CD4-positive, alpha-beta T cell treated with Interleukin-6 at 100 ng/mL for 8 hours (primary cell): ENCODE measurements around the gene SETD4.

Source experiments
- DNase-seq: peaks from one replicate; pipeline ENCODE4 v3.0.0-alpha.2; 2020; ENCODE audit warnings: mixed read lengths, low spot score

The SETD4 gene

GRCh38 chr21:36045993-36046392 lies 14.3 kb downstream of the SETD4 start:
- no peak for DNase-seq

DNA sequence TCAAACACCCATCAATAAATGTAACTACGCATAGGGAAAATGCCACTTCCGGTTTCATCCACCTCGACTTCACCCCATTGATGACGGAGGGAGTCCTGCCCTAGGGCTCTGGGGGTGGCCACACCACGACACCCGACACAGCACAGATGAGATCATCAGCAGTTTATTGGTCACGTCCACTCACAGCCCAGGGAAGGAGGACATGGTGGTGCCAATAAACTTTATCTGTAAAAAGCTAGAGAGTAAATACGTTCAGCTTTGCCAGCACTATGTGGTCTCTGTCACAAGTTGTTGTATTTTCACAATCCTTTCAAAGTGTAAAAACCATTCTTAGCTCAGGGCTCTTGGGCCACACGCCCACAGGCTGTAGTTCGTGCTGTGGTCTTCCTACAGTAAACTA lies 16.3 kb downstream of the SETD4 start:
- DNase-seq, result no peak

- no peak for DNase-seq
Observed at GRCh38 chr21:36041910-36042309, 18.4 kb downstream of the SETD4 start.

GRCh38 chr21:36040389-36040788 lies 19.9 kb downstream of the SETD4 start:
- DNase-seq, result no peak

DNA sequence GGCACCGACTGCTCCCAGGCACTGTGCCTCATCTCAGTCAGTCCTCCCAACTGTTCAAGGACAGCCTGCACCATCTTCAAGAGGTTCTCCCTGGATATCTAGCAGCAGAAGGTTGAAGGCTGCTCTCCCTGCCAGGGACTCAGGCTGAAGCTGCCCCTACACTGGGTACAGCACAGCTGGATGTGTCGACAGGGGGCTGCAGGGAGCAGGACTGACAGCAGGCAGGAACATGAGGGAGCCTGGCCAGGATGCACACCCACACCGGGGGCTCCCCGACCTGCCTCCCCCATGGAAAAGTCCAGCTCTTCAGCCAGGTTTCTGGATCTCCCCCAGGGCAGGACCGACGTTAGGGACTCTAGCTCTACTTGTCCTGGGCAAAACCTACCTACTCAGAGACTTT lies 20.5 kb downstream of the SETD4 start:
- no peak for DNase-seq

- DNase-seq, result no peak
Observed at GRCh38 chr21:36038701-36039497, 21.4 kb downstream of the SETD4 start.

DNA sequence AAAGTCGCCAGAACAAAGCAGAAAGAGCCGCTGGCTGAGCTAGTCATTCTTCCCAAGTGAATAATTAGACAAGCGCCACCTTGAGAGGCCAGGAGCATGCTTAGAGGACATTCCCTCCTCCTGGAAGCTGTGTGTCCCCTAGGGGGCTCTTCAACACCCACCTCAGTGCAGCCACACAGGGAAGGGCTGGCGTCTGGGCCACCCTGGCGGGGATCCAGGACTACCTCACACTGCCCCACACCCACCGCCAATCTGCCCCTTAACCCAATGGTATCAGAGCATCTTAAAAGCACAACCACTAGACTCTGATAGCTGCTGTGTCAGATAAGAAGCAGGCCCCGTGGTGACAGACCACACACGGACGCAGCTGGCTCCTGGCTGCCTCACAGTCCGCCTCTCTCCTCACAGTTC lies 24.9 kb downstream of the SETD4 start:
- no peak for DNase-seq

- no peak for DNase-seq
Observed at GRCh38 chr21:36034211-36034913, 26.0 kb downstream of the SETD4 start.

- DNase-seq, result no peak
Observed at GRCh38 chr21:36032647-36033406, 27.5 kb downstream of the SETD4 start.

GRCh38 chr21:36030581-36031189 lies 29.6 kb downstream of the SETD4 start:
- no peak for DNase-seq

GRCh38 chr21:36029309-36029708 lies 31.0 kb downstream of the SETD4 start:
- no peak for DNase-seq

DNA sequence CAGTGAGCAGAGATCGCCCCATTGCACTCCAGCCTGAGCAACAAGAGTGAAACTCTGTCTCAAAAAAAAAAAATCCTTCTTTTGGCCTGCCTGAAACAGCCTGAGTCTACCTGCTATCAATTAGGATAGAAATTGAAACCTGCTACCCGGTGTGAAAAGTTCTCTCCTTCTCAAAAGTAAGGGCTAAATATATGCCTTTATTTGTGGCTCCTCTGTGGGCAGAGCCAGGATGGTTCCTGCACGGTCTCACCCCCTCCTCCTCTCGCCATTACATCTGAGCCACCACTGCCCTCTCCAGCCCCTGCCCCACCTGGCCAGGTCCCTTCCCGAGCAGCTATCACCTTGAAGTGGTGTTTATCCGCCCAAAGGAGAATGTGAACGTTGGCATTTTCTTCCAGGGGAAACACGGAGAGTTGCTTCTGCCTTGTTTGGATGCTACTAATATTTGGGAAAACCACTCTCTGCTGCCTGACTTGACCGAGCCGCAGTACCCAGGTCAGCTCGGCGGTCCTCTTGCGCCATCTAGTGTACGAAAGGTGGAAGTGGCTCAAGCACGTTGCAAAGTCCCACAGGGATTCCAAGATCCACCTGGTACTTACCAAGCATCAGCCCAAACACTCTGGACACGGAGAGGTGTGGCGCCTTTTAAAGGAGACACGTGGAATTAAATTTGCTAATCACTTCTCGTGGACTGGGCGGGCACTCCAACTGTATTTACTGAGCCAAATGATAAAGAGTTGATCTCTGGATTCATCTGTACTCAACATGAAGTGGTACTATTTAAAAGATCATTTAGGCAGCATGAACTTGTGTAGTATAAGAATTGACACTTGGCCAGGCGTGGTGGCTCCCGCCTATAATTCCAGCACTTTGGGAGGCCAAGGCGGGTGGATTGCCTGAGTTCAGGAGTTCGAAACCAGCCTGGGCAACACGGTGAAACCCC lies 31.9 kb downstream of the SETD4 start:
- peak; percentile 62 for DNase-seq

DNA sequence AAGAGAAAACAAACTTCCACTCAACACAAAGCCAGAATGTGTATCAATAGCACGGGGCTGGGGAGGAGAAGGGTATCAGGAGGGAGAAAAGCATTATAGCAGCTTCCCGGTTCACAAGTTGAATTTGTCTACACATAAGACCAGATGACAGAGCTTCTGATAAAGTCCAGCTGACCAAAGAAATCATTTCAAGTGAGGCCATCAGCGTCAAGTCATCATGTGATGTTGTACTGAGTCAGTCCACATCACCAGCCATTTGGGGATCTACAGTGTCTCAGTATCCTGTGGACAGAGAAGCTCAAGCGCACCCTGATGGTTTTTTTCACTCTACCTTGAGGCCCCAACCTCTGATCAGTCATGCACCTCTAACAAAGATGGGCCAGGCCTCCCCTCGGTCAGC lies 33.0 kb downstream of the SETD4 start:
- no peak for DNase-seq

- no peak for DNase-seq
Observed at GRCh38 chr21:36024782-36025181, 35.5 kb downstream of the SETD4 start.

DNA sequence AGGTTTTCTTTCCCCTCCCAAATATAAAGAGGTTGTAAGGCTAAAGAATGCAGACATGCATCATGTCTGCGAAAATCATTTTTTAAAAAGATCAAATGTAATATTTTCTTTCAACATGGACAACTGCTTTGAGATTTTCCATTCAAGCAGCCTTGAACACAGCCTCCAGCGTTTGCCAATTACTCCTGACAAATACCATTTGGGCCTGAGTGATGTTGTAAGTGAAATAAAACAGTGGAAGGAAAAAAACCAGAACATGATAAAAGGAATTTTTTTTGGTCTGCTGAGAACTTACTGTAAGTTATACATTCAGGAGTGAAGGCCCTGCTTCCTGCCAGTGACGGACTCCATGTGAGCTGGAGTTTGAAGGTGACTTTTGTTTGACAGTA lies 37.2 kb downstream of the SETD4 start:
- DNase-seq, result no peak

- DNase-seq, result no peak
Observed at GRCh38 chr21:36022427-36023091, 37.8 kb downstream of the SETD4 start.

DNA sequence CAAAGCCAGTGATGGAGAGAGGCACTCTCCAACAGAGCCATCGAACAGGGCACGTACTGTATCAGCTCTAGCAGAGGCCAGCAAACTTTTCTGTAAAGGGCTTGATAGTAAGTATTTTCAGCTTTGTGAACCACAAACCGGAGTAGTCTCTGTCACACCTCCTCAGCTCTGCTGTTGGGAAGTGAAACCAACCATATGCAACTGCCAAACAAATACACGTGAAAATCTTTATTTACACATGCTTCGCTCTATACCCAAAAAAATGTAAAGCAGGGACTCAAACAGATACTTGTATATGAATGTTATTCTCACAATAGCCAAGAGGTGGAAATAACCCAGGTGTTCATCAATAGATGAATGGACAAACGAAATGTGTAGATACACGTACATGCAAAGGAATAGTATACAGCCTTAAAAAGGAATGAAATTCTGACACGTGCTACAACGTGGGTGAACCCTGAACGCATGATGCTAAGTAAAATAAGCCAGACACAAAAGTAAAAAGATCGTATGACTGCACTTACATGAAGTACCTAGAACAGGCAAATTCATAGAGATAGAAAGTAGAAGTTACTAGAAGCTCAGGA lies 39.0 kb downstream of the SETD4 start:
- no peak for DNase-seq

GRCh38 chr21:36015045-36015444 lies 45.3 kb downstream of the SETD4 start:
- no peak for DNase-seq

GRCh38 chr21:36010801-36011200 lies 49.5 kb downstream of the SETD4 start:
- DNase-seq, result no peak

DNA sequence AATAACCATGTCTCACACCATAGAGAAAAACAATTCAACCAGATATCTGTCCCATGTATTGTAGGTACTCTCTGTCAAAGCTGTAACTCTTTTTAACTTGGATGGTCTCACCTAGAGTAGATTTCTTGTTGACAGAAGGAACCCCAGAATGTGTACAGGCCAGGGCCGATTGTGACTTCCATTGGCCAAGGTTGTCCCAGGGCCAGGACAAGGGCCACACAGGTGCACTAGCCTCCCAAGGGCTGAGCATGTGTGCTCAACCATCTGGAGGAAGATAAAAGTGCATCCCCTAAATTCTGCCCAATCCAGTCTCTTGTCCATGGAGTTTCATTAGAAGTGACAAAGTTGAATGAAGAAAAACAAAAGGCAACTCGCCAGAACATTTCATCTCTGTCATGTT lies 51.8 kb downstream of the SETD4 start:
- DNase-seq, result no peak
